Parathyroid adenoma (tissue), 2 donors: ENCODE results near the gene ST6GALNAC3.
A peak's percentile ranks its signal among the peaks of the same experiment; 100 is the strongest.

Experiments
- H2AFZ ChIP-seq: fragments of 300-600 bp; sonication (generic); one replicate; pipeline ENCODE4 v1.7.0; 2017; ENCODE audit warnings: antibody characterized with exemption, mild to moderate bottlenecking
- H3K27ac ChIP-seq: fragments of 300-600 bp; sonication (generic); one replicate; pipeline ENCODE4 v1.7.0; 2017
- H3K27me3 ChIP-seq: fragments of 300-600 bp; sonication (generic); one replicate; pipeline ENCODE4 v1.7.0; 2017; ENCODE audit warnings: low read length; ENCODE audit not compliant: control insufficient read depth, insufficient read depth
- H3K36me3 ChIP-seq: fragments of 300-600 bp; sonication (generic); one replicate; pipeline ENCODE4 v1.7.0; 2017; ENCODE audit warnings: low read length; ENCODE audit not compliant: control insufficient read depth, insufficient read depth
- H3K4me1 ChIP-seq: fragments of 300-600 bp; sonication (generic); one replicate; pipeline ENCODE4 v1.7.0; 2017; ENCODE audit warnings: control low read depth
- H3K4me2 ChIP-seq: fragments of 300-600 bp; sonication (generic); one replicate; pipeline ENCODE4 v1.7.0; 2017; ENCODE audit warnings: low read length
- H3K4me3 ChIP-seq: fragments of 300-600 bp; sonication (generic); one replicate; pipeline ENCODE4 v1.7.0; 2017; ENCODE audit warnings: low read depth, low read length
- H3K79me2 ChIP-seq: fragments of 300-600 bp; sonication (generic); one replicate; pipeline ENCODE4 v1.7.0; 2017; ENCODE audit warnings: control low read depth
- H3K9ac ChIP-seq: fragments of 300-600 bp; sonication (generic); one replicate; pipeline ENCODE4 v1.7.0; 2017; ENCODE audit warnings: mild to moderate bottlenecking
- H3K9me3 ChIP-seq: fragments of 300-600 bp; sonication (generic); one replicate; pipeline ENCODE4 v1.7.0; 2017; ENCODE audit warnings: low read length; ENCODE audit not compliant: control insufficient read depth
- TF ChIP-seq, protein P1 (sequence below): fragments of 300-600 bp; sonication (generic); IDR thresholded peaks from one replicate; pipeline ENCODE4 v1.7.0; 2017; ENCODE audit warnings: antibody characterized with exemption, mild to moderate bottlenecking
- donor health status: primary hyperparathyroidism.

Gene ST6GALNAC3

DNA sequence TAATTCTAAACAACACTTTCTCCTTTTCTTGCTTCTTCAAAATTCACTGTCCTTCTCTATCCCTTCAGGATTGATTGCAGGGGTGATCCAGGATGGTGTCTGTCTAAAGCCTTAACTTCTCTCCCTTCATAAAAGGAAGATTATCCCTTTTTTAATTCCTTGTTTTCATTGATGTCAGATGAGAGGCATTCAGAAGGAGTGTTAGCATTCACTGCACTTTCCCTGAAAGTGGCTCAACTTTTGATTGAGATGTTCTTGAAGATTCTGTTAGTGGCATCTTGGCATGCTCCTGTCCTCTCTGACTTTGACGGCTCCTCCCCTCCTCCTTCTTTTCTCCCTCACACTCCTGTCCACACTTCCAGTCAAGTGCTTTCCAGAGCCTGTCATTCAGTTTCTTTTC lies 71.6 kb downstream of the ST6GALNAC3 start:
- H3K36me3 ChIP-seq = no peaks in the 10 kb centered on the region
- no peaks in the 10 kb centered on the region for H3K27me3 ChIP-seq
- H3K9me3 ChIP-seq = no peaks in the 10 kb centered on the region
- no peak overlapping the region for H3K4me2 ChIP-seq
- no peaks in the 10 kb centered on the region for H3K79me2 ChIP-seq
- TF ChIP-seq, protein P1, sequence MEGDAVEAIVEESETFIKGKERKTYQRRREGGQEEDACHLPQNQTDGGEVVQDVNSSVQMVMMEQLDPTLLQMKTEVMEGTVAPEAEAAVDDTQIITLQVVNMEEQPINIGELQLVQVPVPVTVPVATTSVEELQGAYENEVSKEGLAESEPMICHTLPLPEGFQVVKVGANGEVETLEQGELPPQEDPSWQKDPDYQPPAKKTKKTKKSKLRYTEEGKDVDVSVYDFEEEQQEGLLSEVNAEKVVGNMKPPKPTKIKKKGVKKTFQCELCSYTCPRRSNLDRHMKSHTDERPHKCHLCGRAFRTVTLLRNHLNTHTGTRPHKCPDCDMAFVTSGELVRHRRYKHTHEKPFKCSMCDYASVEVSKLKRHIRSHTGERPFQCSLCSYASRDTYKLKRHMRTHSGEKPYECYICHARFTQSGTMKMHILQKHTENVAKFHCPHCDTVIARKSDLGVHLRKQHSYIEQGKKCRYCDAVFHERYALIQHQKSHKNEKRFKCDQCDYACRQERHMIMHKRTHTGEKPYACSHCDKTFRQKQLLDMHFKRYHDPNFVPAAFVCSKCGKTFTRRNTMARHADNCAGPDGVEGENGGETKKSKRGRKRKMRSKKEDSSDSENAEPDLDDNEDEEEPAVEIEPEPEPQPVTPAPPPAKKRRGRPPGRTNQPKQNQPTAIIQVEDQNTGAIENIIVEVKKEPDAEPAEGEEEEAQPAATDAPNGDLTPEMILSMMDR = no peak
- no peak overlapping the region for H3K27ac ChIP-seq
- no peaks in the 10 kb centered on the region for H3K4me1 ChIP-seq
- H3K4me3 ChIP-seq = no peak overlapping the region
- H2AFZ ChIP-seq = no peak overlapping the region
- H3K9ac ChIP-seq = no peak overlapping the region

DNA sequence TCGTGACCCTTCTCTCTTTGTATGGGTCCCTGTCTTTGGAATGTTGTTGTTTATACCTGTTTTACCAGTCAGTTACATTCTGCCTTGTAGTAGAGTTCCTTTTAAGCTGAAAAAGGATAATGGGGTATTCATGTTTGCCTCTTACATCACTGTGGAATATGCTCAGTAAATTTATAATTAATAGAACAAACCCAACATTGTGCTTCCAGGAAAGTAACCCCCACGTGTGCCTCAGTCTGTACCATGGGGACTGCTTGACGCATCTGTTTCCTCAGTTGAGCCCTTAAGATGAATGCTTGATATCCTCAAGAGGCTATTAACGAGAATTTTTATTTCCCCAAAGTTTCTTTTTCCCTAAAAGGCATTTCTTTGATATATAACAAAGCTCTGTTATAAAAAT lies 73.4 kb downstream of the ST6GALNAC3 start:
- Histone ChIP-seq H3K27me3 (no peaks in the 10 kb centered on the region), H3K9ac (no peak overlapping the region), H3K4me3 (no peak overlapping the region), H3K9me3 (no peaks in the 10 kb centered on the region), H3K4me2 (no peak overlapping the region), H3K4me1 (no peaks in the 10 kb centered on the region), H3K79me2 (no peaks in the 10 kb centered on the region), H3K36me3 (no peaks in the 10 kb centered on the region), H3K27ac (no peak overlapping the region), H2AFZ (no peak overlapping the region)
- TF ChIP-seq, protein P1 = no peak

DNA sequence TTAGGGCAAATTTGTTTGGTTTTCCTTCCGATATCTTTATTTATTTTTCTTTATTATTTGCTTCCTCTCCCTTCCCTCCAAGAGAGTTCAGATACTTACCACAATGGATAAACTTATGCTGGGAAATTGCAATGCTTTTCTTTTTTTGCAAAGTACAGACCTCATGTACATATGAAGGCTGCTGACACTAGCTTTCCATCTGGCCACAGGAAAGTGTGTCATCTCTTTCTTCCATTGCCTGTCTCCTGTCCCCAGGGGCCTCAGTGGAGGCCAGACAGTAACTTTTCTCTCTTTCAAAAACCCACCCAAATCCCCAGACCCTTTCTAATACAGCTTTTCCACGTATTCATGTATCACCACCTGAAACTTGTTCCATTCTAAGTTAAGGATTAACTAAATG lies 73.9 kb downstream of the ST6GALNAC3 start:
- Histone ChIP-seq H3K4me2 (no peak overlapping the region), H3K36me3 (no peaks in the 10 kb centered on the region), H3K27me3 (no peaks in the 10 kb centered on the region), H3K4me3 (no peak overlapping the region), H3K9me3 (no peaks in the 10 kb centered on the region), H3K79me2 (no peaks in the 10 kb centered on the region), H3K9ac (no peak overlapping the region), H3K27ac (no peak overlapping the region), H3K4me1 (no peaks in the 10 kb centered on the region), H2AFZ (no peak overlapping the region)
- TF ChIP-seq, protein P1 = no peak

DNA sequence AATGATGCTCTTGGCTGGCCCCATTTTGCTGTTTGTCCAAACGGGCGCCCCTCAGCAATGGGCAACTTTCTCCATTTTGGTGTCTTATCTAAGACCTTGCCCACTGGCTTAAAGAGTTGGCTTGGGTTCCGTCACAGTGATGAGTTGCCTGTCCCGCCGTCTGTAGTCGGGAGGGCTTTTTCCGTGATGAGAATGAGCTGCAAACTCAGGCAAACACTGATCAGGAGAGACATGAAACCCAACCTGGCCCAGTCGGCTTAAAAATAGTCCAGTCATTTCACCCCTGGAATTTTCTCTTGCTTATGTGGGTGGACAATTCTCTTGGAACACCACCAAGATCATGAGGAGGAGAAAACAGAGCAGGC lies 79.3 kb downstream of the ST6GALNAC3 start:
- H3K9ac ChIP-seq = no peak overlapping the region
- TF ChIP-seq, protein P1 = no peak
- no peak overlapping the region for H2AFZ ChIP-seq
- no peaks in the 10 kb centered on the region for H3K9me3 ChIP-seq
- no peak overlapping the region for H3K4me2 ChIP-seq
- H3K4me1 ChIP-seq = no peaks in the 10 kb centered on the region
- H3K27me3 ChIP-seq = no peaks in the 10 kb centered on the region
- H3K27ac ChIP-seq = no peak overlapping the region
- H3K79me2 ChIP-seq = no peaks in the 10 kb centered on the region
- H3K4me3 ChIP-seq = no peak overlapping the region
- H3K36me3 ChIP-seq = no peaks in the 10 kb centered on the region

DNA sequence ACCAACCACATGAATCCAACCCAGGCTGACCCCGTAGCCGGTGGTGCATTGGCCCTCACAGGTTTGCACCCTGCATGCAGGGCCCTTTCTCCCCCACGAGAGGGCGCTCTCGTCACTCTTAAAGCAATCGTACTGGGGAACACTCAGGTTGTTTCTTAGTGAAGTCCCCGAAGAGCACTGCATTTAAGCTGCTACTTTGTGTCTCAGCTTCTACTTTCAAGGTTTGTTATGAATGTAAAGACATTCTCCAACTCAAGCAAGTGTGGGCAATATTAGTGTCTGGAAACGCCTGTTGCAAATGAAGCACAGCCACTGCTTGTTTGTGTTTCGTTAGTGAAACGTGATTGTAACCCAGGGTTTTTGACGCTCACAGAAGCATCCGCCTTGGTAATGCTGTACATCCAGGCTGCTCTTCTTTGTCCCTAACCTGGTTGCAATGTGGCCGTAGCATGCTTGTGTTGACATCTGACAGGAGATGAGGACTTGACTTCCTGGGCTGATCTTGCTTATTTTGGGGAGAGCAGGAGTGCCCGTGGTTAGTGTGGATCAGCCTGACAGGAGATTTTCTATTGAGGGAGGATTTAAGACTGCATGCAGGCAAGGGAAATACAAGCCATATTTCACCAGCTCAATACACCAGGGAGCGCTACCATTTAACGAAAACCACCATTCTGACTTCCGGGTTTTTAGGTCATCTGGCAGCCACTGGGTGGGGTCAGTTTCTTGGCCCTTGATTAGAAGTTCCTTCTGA lies 79.8 kb downstream of the ST6GALNAC3 start:
- H3K36me3 ChIP-seq = no peaks in the 10 kb centered on the region
- no peaks in the 10 kb centered on the region for H3K4me1 ChIP-seq
- H3K4me3 ChIP-seq = peak overlapping the region; percentile 54
- H3K4me2 ChIP-seq = peak overlapping the region; percentile 73
- H3K79me2 ChIP-seq = no peaks in the 10 kb centered on the region
- peak overlapping the region; percentile 48 for H3K27ac ChIP-seq
- TF ChIP-seq, protein P1 = peak; percentile 86
- no peaks in the 10 kb centered on the region for H3K9me3 ChIP-seq
- no peak overlapping the region for H3K9ac ChIP-seq
- no peaks in the 10 kb centered on the region for H3K27me3 ChIP-seq
- peak overlapping the region; percentile 67 for H2AFZ ChIP-seq
